AG09319 (cell line): ENCODE measurements around the gene FOXE3.

Experiments used
- DNase-seq: peaks from one replicate; pipeline ENCODE4 v3.0.0-alpha.2; 2010; ENCODE audit warnings: low read depth; ENCODE audit errors: extremely low read depth
- CTCF ChIP-seq: IDR thresholded peaks from 2 replicates; pipeline ENCODE4 v1.5.1; 2011; ENCODE audit warnings: low read depth, mild to moderate bottlenecking, inconsistent platforms, low read length, moderate library complexity

The FOXE3 gene

GRCh38 chr1:47439819-47440598 lies 23.9 kb downstream of the FOXE3 start:
- DNase-seq = no peak

GRCh38 chr1:47440599-47441081 lies 24.6 kb downstream of the FOXE3 start:
- no peak for TF ChIP-seq CTCF
- DNase-seq = no peak

More at GRCh38 chr1:47439819-47440598, 23.9 kb downstream of the FOXE3 start:
- no peak for TF ChIP-seq CTCF

GRCh38 chr1:47441450-47442106 lies 25.5 kb downstream of the FOXE3 start:
- no peak for TF ChIP-seq CTCF
- no peak for DNase-seq

- no peak for TF ChIP-seq CTCF
- no peak for DNase-seq
Measured at GRCh38 chr1:47442202-47442601, 26.1 kb downstream of the FOXE3 start.

- TF ChIP-seq CTCF = no peak
Measured at GRCh38 chr1:47442842-47443529, 26.9 kb downstream of the FOXE3 start.

GRCh38 chr1:47443530-47444296 lies 27.6 kb downstream of the FOXE3 start:
- TF ChIP-seq CTCF = no peak
- no peak for DNase-seq

More at GRCh38 chr1:47442842-47443529, 26.9 kb downstream of the FOXE3 start:
- no peak for DNase-seq
